Thymus (tissue), 11 donors: Measurements from ENCODE around the gene ITGB3. TPM values are rescaled to one million over a fixed set of nuclear protein-coding genes. Genes with fewer than 3 reads are reported as not detected.
"Not testable (repeated sequence)": the region's sequence is repeated elsewhere in the genome, so short reads cannot be mapped to it uniquely, and the experiment has no call there.

Experiments used
- DNase-seq, 9 donors: peaks; one replicate each; pipeline ENCODE4 v3.0.0-alpha.2; 2013; ENCODE audit warnings: low spot score in 9 of 9, low read depth in 6 of 9, missing footprints in 1 of 9
- H3K27ac ChIP-seq, 2 donors: one replicate each; pipeline ENCODE4 v1.5.1; 2013; ENCODE audit warnings: control low read depth in 1 of 2, low read depth in 1 of 2, low read length in 1 of 2, mild to moderate bottlenecking in 1 of 2, moderate library complexity in 1 of 2
- H3K27me3 ChIP-seq, 2 donors: one replicate each; pipeline ENCODE4 v1.5.1; 2013; ENCODE audit warnings: low read length in 1 of 2; ENCODE audit not compliant: control insufficient read depth in 2 of 2, insufficient read depth in 1 of 2
- H3K36me3 ChIP-seq, 2 donors: one replicate each; pipeline ENCODE4 v1.5.1; 2013; ENCODE audit warnings: low read length in 1 of 2, mild to moderate bottlenecking in 1 of 2, moderate library complexity in 1 of 2; ENCODE audit not compliant: control insufficient read depth in 2 of 2, insufficient read depth in 2 of 2
- H3K4me1 ChIP-seq, 2 donors: one replicate each; pipeline ENCODE4 v1.5.1; 2013; ENCODE audit warnings: low read length in 2 of 2; ENCODE audit not compliant: control insufficient read depth in 2 of 2, insufficient read depth in 2 of 2
- H3K4me3 ChIP-seq, 2 donors: one replicate each; pipeline ENCODE4 v1.5.1; 2013; ENCODE audit warnings: low read length in 2 of 2, control low read depth in 1 of 2, mild to moderate bottlenecking in 1 of 2
- H3K9me3 ChIP-seq, 2 donors: one replicate each; pipeline ENCODE4 v1.5.1; 2013; ENCODE audit warnings: low read length in 1 of 2, mild to moderate bottlenecking in 1 of 2; ENCODE audit not compliant: control insufficient read depth in 2 of 2, insufficient read depth in 1 of 2
- WGBS: extraction: QIAGEN DNeasy Blood & Tissue Kit; methylation state at CpG from one replicate; pipeline ENCODE4 v1.1.7; 2013; 5-methylcytosine and 5-hydroxymethylcytosine counted together
- polyA plus RNA-seq: library from polyadenylated mRNA; stranded (reverse); fragments of 200-250 nt; gene quantifications from one replicate; pipeline ENCODE4 v1.2.3, GENCODE V29; 2013
- total RNA-seq: library from RNA; stranded (reverse); fragments of 120-200 nt; gene quantifications from one replicate; pipeline ENCODE4 v1.2.4, GENCODE V29; 2013
- donor health status: healthy.

Gene ITGB3
- total and polyA plus RNA-seq, 2 donors: 0.52 to 1.7 TPM

- H3K9me3 ChIP-seq: no peaks in the 10 kb centered on the region
- H3K4me1 ChIP-seq: peaks cover 3 to 38% of the 10 kb centered on the region in 2 donors
- no peak overlapping the region for H3K4me3 ChIP-seq
- no peaks in the 10 kb centered on the region for H3K27me3 ChIP-seq
- H3K27ac ChIP-seq: no peak overlapping the region
- WGBS: 86% methylated on average over 3 of the region's 3 CpGs
- no peak for DNase-seq
- no peaks in the 10 kb centered on the region for H3K36me3 ChIP-seq
Measured at GRCh38 chr17:47210105-47210504, 43.5 kb upstream of the ITGB3 start.

- no peak overlapping the region for H3K4me3 ChIP-seq
- H3K36me3 ChIP-seq: no peaks in the 10 kb centered on the region
- no peaks in the 10 kb centered on the region for H3K27me3 ChIP-seq
- no peak overlapping the region for H3K27ac ChIP-seq
- peaks cover 1 to 32% of the 10 kb centered on the region in 2 donors for H3K4me1 ChIP-seq
- DNase-seq: no peak
- WGBS: 97% methylated on average over 2 of the region's 2 CpGs
- no peaks in the 10 kb centered on the region for H3K9me3 ChIP-seq
Measured at GRCh38 chr17:47210779-47211178, 42.8 kb upstream of the ITGB3 start.

- no peaks in the 10 kb centered on the region for H3K9me3 ChIP-seq
Measured at GRCh38 chr17:47212458-47212857, 41.2 kb upstream of the ITGB3 start.

GRCh38 chr17:47213540-47213939, 40.1 kb upstream of the ITGB3 start:
- no peaks in the 10 kb centered on the region for H3K9me3 ChIP-seq
- H3K4me1 ChIP-seq: peaks cover 0 to 19% of the 10 kb centered on the region in 2 donors
- no peak overlapping the region for H3K27ac ChIP-seq
- no peaks in the 10 kb centered on the region for H3K36me3 ChIP-seq
- no peak for DNase-seq
- H3K4me3 ChIP-seq: no peak overlapping the region
- WGBS: 64% methylated on average over 4 of the region's 4 CpGs
- no peaks in the 10 kb centered on the region for H3K27me3 ChIP-seq

More at GRCh38 chr17:47212458-47212857, 41.2 kb upstream of the ITGB3 start:
- Histone ChIP-seq H3K4me1 (peaks cover 0 to 17% of the 10 kb centered on the region in 2 donors), H3K27ac (no peak overlapping the region), H3K4me3 (no peak overlapping the region), H3K36me3 (no peaks in the 10 kb centered on the region), H3K27me3 (no peaks in the 10 kb centered on the region)
- WGBS: 93% methylated on average over 2 of the region's 2 CpGs
- no peak for DNase-seq

GRCh38 chr17:47214931-47215330, 38.7 kb upstream of the ITGB3 start:
- Histone ChIP-seq H3K4me1 (peaks cover 5 to 19% of the 10 kb centered on the region in 2 donors), H3K27me3 (no peaks in the 10 kb centered on the region), H3K9me3 (no peaks in the 10 kb centered on the region), H3K4me3 (no peak overlapping the region), H3K27ac (no peak overlapping the region), H3K36me3 (no peaks in the 10 kb centered on the region)
- 96% methylated on average over 3 of the region's 3 CpGs for WGBS
- no peak for DNase-seq

- not testable (repeated sequence) for H3K27ac ChIP-seq, DNase-seq, H3K4me3 ChIP-seq, H3K27me3 ChIP-seq, H3K9me3 ChIP-seq, H3K36me3 ChIP-seq
- H3K4me1 ChIP-seq: peaks cover 5 to 32% of the 10 kb centered on the region in 2 donors
- 94% methylated on average over 4 of the region's 4 CpGs for WGBS
Measured at GRCh38 chr17:47216821-47217220, 36.8 kb upstream of the ITGB3 start.

- H3K27me3 ChIP-seq, H3K36me3 ChIP-seq, H3K27ac ChIP-seq, DNase-seq, H3K4me3 ChIP-seq, H3K9me3 ChIP-seq: not testable (repeated sequence)
- WGBS: 72% methylated on average over 2 of the region's 2 CpGs
- H3K4me1 ChIP-seq: peaks cover 5 to 32% of the 10 kb centered on the region in 2 donors
Measured at GRCh38 chr17:47217279-47217678, 36.3 kb upstream of the ITGB3 start.

- Histone ChIP-seq H3K36me3 (no peaks in the 10 kb centered on the region), H3K27me3 (no peaks in the 10 kb centered on the region), H3K4me3 (no peak overlapping the region), H3K27ac (peak overlapping the region in 1 of 2 donors; percentile 28), H3K9me3 (peaks cover 0 to 13% of the 10 kb centered on the region in 2 donors), H3K4me1 (peaks cover 5 to 32% of the 10 kb centered on the region in 2 donors)
- 15% methylated on average over 6 of the region's 6 CpGs for WGBS
- DNase-seq: peak in 1 of 9 donors; percentile 45
Measured at GRCh38 chr17:47218896-47219430, 34.7 kb upstream of the ITGB3 start.

GRCh38 chr17:47219621-47220475, 33.8 kb upstream of the ITGB3 start:
- Histone ChIP-seq H3K36me3 (no peaks in the 10 kb centered on the region), H3K4me1 (peaks cover 5 to 34% of the 10 kb centered on the region in 2 donors), H3K9me3 (peaks cover 0 to 17% of the 10 kb centered on the region in 2 donors), H3K27ac (no peak overlapping the region), H3K27me3 (no peaks in the 10 kb centered on the region), H3K4me3 (no peak overlapping the region)
- WGBS: 94% methylated on average over 21 of the region's 21 CpGs
- DNase-seq: no peak
